Inflammatory macrophage (primary cell): Measurements from ENCODE around the gene C3orf22.

ENCODE experiments used
- DNase-seq, 2 donors: peaks; one replicate each; pipeline ENCODE4 v3.0.0-alpha.2; 2020 to 2022

C3orf22 gene

GRCh38 chr3:126527006-126527405, 31.7 kb downstream of the C3orf22 start:
- DNase-seq, result no peak

GRCh38 chr3:126526668-126527005, 32.1 kb downstream of the C3orf22 start:
- no peak for DNase-seq

GRCh38 chr3:126525853-126526667, 32.7 kb downstream of the C3orf22 start:
- no peak for DNase-seq

DNA sequence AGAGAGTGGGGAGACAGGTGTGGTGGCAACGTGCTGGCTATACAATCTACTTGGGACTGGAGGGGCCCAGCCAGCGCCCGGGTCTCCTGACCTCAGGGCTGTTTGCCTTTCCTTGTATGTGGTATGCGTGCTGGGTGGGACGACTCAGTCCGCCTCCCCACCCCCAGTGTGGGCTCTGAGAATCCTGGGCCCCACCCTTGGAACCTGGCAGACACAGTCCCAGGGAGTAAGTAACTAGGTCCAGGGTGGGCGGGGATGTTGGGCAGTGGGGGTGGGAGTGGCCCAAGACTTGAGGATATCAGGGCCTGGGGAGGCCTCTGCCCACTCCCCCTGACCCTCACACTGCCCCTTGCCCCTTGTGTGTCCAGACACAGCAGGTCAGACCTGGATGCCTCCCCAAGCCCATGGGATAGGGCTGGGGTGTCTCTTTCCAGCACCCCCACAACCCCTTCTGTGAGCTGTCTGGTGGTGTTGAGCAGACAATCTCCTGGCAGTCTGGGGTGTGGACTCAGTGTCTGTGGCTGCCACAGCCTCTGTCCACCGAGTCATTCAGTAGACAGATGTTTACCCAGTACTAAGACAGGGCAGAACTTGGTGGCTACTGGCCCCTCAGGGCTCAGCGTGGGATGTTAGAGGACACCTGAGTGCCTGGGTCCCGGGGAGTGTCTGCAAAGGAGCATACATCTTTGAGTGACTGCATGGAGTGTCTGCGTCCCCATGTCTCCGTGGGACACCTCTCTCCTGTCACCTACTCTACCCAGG, 33.5 kb downstream of the C3orf22 start:
- no peak for DNase-seq

- peak; percentile 10 to 64 for DNase-seq
Observed at GRCh38 chr3:126524429-126524988, 34.2 kb downstream of the C3orf22 start.

- peak; percentile 41 to 75 for DNase-seq
Observed at GRCh38 chr3:126523745-126524428, 34.8 kb downstream of the C3orf22 start, which contains the start of gene CHST13. Gene CHST13, plus strand, starts transcription at chr3:126524155. Its CDS starts 178 bp downstream, at chr3:126524333.

- peak; percentile 43 to 45 for DNase-seq
Observed at GRCh38 chr3:126522363-126522788, 36.4 kb downstream of the C3orf22 start.

DNA sequence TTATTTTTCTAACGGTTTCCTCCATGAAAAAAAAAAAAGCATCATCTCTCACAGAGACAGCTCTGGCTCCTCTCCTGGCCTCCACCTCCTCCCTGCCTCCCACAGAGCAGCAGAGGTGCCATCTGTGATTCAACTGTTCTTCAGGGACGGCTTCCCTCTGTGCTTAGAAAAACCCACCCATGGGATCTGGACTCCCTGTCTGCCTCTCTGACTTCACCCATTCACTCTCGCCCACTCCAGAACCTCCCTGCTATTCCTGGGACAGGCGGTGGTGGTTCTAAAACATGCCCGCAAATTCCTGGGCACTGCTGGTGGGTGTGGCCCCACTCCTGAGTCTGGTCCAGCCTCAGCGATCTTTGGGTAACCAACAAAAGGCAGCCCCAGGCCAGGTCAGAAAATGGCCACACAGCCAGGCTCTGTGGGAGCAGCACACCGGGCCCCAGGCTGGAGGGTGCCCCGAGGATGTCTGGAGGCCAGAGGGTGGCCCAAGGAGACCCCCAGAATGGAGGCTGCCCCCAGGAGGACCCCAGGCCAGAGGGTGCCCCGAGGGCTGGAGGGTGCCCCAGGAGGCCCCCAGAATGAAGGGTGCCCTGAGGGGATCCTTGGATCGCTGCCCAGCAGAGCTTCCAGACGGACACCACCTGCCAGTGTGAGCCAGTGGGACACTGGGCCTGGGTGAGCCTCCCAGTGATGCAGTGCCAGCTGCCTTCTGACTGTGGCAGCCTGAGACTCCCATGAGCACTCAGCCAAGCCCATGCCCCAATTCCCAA, 37.4 kb downstream of the C3orf22 start:
- DNase-seq, result no peak

DNA sequence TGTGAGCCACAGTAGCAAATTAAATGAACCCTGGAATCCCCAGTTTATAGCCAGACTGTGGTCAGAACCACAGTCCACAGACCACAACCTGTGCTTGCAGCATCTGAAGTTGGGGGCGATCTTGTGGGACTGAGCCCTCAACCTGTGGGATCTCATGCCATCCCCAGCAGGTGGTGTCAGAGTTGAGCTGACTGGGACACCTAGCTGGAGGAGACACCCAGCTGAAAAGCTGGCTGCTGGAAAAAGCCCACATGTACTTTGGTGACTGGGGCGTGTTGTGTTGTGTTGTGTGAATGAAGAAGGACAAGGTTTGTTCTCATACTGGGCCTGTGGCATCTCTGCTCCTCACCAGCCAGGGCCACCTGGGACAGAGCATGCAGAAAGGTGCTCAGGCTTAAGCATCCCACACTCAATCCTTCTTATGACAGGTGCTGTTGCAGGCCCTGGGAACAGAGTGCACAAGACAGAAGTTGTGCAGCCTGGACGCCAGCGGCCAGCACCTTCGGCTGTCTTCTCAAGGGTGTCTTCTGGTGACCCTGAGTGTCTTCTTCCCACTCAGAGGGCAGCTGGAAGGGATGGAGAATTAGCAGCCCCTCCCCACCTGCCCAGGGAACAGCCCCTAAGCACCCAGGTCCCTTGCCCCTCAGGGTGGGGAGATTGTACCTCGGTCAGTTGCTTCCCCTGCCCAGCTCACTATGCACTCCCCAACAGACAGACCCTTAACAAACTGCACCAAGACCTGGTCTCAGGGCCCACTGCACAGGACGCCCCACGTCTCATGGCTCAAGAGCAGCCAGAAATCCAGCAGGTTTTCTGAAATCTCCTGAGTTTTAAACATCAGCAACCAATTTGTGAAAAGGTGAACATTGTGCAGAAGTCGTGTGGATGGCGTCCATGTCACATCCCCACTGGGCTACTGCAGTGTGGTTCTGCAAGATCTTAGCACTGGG, 39.0 kb downstream of the C3orf22 start:
- no peak for DNase-seq

GRCh38 chr3:126518779-126519177, 40.0 kb downstream of the C3orf22 start:
- no peak for DNase-seq

DNA sequence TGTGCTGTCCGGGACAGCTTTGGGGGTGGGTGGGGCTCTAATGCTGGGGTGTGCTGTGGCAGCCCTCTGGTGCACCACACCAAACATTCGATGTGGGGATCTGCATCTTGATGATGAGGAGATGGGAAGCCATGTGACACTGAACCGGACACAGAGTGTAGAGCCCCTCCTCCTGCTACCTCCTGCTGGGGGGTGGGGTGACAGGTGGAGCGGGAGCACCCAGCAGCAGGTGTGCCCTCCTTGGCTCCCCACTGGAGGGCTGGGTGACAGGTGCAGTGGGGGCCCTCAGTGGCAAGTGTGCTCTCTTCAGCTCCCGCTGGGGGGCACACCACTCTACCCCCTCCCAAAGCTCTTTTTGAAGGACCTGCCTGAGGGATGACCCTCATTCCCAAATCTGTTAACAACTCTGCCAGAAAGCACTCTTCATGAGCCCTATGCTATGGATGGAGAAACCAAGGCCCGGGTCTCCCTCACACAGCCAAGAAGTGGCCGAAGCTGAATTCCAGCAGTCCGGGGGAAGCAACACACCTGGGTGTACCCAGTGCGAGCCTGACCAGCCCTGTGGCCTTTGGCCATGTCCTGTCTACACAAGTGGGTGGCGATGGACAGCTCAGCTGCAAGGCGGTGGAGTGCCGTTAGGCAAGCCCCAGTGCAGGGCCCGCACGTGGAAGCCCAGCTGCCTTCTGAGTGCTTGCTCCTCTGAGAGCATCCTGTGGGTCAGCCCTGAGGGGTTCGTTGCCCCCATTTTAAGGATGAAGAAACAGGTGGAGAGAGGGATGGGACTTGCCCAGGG, 40.5 kb downstream of the C3orf22 start:
- no peak for DNase-seq

- no peak for DNase-seq
Observed at GRCh38 chr3:126517291-126517951, 41.3 kb downstream of the C3orf22 start, which contains the start of gene UROC1. Gene UROC1, minus strand, starts transcription at chr3:126517773. Its CDS starts 54 bp downstream, at chr3:126517719.

- DNase-seq, result no peak
Observed at GRCh38 chr3:126516936-126517290, 41.8 kb downstream of the C3orf22 start.

DNA sequence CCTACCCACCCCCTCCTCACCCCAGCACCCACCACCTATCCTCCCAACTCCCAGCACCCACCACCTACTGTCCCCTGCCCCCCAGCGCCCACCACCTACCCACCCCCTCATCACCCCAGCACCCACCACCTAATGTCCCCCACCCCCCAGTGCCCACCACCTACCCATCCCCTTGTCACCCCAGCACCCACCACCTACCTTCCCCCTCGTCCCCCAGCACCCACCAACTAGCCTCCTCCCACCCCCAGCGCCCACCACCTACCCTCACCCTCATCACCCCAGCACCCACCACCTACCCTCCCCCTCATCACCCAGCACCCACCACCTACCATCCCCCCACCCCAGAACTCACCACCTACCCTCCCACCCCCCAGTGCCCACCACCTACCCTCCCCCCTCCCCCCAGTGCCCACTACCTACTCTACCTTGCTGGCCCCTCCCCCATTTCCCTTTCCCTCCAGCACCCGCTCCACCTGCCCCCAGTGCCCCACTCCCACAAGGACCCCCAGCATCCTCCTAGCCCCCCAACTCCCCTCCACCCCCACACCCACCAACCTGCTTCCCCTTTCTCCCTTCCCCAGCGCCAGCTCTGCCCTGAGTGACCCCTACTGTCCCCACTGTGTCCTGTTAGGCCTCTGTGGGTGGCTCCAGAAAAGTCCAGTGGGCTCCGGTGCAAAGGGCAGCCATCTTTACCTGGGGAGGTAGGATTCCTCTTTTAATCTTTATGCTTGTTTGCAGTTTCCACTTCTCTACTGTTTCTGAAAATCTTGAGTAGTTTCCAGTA, 42.4 kb downstream of the C3orf22 start:
- DNase-seq, result no peak

DNA sequence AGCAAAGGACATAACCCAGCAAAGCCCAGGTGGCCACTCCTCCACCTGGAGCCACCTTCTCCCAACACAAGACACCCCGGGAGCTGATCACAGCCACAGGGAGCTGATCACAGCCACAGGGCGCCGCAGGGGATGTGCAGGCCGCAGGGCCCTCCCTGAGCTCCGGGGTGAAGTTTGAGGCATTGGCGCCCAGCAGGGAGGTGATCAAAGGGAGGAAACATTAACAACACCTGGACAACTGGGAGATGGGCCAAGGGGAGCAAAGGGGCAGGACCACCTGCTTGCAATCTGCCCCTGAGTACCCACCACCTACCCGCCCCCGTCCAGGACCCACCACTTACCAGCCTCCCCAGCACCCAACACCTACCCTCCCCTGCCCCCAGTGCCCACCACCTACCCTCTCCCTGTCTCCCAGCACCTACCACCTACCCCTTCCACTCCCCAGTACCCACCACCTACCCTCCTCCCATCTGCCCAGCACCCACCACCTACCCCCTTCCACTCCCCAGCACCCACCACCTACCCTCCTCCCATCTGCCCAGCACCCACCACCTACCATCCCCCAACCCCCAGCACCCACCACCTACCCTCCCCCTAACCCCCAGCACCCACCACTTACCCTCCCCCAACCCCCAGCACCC, 43.5 kb downstream of the C3orf22 start:
- DNase-seq, result no peak

DNA sequence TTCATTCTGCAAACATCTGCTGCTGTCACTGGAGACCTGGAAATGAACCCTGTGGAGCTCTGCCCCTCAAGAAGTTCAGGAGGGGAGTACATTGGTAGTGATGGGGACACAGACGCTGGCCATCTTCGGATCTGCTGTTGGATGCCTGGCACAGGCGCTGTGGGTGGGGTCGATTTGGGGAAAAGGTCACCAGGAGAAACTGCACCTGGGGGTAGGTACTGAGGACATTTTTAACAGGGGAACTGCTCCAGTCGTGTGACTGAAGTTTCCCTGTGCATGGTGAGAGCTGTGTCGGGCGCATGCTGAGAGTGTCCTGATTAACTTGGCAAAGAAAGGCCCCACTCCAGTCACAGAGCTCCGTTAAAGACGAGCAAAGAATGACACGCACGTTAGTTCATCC, 44.6 kb downstream of the C3orf22 start:
- no peak for DNase-seq

DNA sequence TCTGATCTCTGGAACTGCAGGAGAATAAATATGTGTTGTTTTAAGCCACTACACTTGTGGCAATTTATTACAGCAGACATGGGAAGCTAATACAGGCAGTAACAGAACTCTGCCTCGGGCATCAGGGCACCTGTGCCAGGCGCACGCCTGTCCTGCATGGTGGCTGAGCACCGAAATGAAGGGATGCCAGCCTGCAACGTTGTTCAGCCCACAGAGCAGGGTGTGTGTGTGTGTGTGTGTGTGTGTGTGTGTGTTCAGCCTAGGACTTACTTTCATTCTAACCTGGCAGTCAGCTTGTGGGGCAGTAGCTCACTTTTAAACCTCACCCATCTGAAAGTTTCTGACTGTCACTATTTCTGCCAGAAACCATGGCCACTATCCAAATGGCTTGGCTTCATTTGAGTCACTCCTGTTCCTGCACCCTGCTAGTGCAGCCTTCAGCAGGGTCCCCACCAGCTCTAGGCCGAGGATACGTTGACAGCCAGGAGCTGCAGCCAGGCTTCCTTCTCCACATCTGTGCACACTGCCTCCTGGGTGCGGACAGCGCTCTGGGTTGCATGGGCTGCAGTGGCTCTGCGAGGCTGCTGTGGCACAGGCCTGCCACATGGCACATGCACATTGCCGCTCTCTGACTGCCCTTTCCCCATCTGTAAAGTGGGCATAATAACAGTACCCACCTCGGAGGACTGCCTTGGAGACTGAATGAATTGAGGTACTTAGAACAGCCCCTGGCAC, 45.6 kb downstream of the C3orf22 start:
- DNase-seq, result no peak
